ENCODE measurements around the gene HIGD1C.
"Not testable (repeated sequence)": the region's sequence is repeated elsewhere in the genome, so short reads cannot be mapped to it uniquely, and the experiment has no call there.

HIGD1C gene

GRCh38 chr12:50933459-50934124 lies 18.8 kb upstream of the HIGD1C start:
- no peak for DNase-seq (ENCODE audit: low spot score)

GRCh38 chr12:50934371-50934851 lies 17.9 kb upstream of the HIGD1C start:
- DNase-seq (ENCODE audit: low spot score): no peak

- DNase-seq (ENCODE audit: low spot score): no peak
These were observed 17.1 kb upstream of the HIGD1C start for GRCh38 chr12:50934981-50935807.

- DNase-seq (ENCODE audit: low spot score): no peak
These were observed 15.4 kb upstream of the HIGD1C start for GRCh38 chr12:50936821-50937530.

- no peak for DNase-seq (ENCODE audit: low spot score)
These were observed 14.7 kb upstream of the HIGD1C start for GRCh38 chr12:50937653-50938052.

GRCh38 chr12:50947933-50948626 lies 4.3 kb upstream of the HIGD1C start:
- DNase-seq (ENCODE audit: low spot score): no peak

- DNase-seq (ENCODE audit: low spot score): no peak
These were observed 3.5 kb upstream of the HIGD1C start for GRCh38 chr12:50948798-50949197.

GRCh38 chr12:50949801-50950302 lies 2.5 kb upstream of the HIGD1C start:
- DNase-seq (ENCODE audit: low spot score): no peak

- no peak for DNase-seq (ENCODE audit: low spot score)
These were observed 1.2 kb upstream of the HIGD1C start for GRCh38 chr12:50951112-50951511.

GRCh38 chr12:50953047-50953446 lies 703 bp downstream of the HIGD1C start:
- no peak for DNase-seq (ENCODE audit: low spot score)

GRCh38 chr12:50954789-50955188 lies 2.4 kb downstream of the HIGD1C start:
- not testable (repeated sequence) for DNase-seq (ENCODE audit: low spot score)

GRCh38 chr12:50955288-50955687 lies 2.9 kb downstream of the HIGD1C start:
- no peak for DNase-seq (ENCODE audit: low spot score)

- DNase-seq (ENCODE audit: low spot score): no peak
These were observed 3.4 kb downstream of the HIGD1C start for GRCh38 chr12:50955697-50956096.

- DNase-seq (ENCODE audit: low spot score): no peak
These were observed 7.8 kb downstream of the HIGD1C start for GRCh38 chr12:50960130-50960529.

- DNase-seq (ENCODE audit: low spot score): no peak
These were observed 9.4 kb downstream of the HIGD1C start for GRCh38 chr12:50961708-50962107.

- DNase-seq (ENCODE audit: low spot score): no peak
These were observed 12.1 kb downstream of the HIGD1C start for GRCh38 chr12:50964432-50964831.

- DNase-seq (ENCODE audit: low spot score): no peak
These were observed 19.6 kb downstream of the HIGD1C start for GRCh38 chr12:50971946-50972345.

- DNase-seq (ENCODE audit: low spot score): no peak
These were observed 27.2 kb downstream of the HIGD1C start for GRCh38 chr12:50979369-50980052.

GRCh38 chr12:50980545-50980944 lies 28.2 kb downstream of the HIGD1C start:
- DNase-seq (ENCODE audit: low spot score): no peak

GRCh38 chr12:50981319-50982239 lies 29.2 kb downstream of the HIGD1C start:
- DNase-seq (ENCODE audit: low spot score): no peak

All from hematopoietic multipotent progenitor cell treated with erythropoietin and hydrocortisone succinate and interleukin-3 and kit ligand, for 17 days (in vitro differentiated cells).